NCI-H146 treated with DMSO at 0.1 percent for 48 hours (cell line): Measurements from ENCODE around the gene FIGLA.
A peak's percentile ranks its signal among the peaks of the same experiment; 100 is the strongest.

Experiments
- DNase-seq: peaks from one replicate; lab custom pipeline; 2025; ENCODE audit not compliant: unreplicated experiment; lab: John Stamatoyannopoulos, UW

FIGLA gene

DNA sequence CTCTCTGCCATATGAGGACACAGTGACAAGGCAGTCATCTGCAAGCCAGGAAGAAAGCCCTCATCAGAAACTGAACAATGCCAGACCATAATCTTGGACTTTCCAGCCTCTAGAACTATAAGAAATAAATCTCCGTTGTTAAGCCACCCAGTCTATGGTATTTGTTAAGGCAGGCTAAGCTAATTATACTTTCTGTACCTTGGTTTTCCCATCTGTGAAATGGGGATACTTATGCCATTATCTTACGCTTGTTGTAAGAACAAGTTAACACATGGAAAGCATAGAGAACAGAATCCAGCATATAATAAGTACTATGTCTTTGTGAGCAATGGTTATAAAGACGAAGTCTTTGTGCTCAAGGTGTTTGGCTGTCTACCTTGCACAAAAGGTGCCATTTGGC, 14.2 kb downstream of the FIGLA start:
- DNase-seq, result no peak

DNA sequence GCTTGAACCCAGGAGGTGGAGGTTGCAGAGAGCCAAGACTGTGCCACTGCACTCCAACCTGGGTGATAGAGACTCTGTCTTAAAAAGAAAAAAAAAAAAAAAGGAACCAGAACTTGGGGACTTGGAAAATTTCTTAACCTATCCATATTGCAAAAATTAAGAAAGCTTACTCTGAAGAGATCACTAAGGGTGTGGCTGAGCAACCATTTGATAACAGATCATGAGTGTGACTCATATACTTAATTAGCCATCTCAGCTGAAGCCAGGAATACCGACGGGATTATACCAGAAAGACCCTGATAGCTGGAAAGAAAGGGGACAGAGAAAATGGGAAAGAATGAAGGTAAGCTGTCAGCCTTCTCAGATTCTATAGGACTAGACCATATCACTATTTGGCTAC, 15.3 kb downstream of the FIGLA start:
- no peak for DNase-seq

DNA sequence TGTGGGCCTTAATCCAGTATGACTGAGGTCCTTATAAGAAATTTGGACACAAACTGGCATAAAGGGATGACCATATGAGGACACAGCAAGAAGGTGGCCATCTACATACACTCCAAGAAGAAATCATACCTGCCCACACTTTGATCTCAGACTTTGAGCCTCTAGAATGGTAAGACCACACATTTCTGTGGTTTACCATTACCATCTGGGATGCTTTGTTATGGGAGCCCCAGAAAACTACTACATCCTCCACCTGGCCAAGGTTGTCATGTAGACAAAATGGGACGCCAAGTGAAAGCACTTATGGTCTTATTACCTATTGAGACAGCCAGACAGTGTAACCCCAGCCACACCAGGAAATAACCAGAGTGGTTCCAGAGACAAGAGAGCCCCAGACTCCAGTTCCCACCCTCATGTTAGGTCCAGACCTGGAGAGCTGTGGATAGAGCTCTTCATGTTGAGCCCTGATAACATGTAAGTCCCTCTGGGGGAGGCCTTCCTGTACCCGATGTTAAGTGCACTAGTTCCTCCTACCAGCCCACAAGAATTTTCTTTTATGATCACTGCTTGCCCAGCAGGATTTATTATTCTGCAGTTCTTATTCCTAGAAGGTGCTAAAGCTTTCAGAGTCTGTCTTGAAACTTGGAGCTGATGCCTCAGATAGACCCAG, 17.8 kb downstream of the FIGLA start:
- no peak for DNase-seq

DNA sequence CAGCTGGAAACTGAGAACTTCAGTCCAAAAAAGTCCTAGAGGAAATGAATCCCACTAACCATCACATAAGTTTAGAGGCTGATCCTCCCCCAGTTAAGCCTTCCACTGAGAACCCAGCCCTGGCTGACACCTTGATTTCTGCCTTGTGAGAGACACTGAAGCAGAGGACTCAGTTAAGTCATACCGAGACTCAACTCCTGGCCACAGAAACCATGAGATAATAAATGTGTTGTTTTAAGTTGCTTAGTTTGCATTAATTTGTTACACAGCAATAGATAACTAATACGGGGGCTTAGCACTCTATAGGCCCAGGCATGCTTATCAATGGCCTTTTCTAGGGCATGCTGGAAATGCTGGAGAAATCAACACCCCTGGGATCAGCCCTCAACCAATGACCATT, 19.0 kb downstream of the FIGLA start:
- DNase-seq, result no peak

DNA sequence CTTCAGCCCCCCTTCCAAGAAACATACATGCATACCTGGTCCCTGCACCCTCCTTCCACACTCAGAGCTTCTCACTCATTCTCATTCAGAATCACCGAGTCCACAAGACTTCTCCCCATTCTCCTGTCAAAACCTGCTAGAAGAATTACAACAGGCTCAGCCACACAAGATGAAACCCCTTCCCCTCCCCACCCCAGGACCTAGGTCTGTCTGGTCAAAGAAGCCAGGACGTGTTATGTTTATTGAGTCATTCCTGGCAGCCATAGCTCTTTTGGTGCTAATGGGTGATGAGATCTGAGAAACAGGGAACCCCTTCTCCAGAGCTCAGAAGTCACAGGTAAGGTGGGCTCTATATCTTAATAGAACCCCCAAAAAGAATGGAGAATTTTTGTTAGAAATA, 21.0 kb downstream of the FIGLA start:
- no peak for DNase-seq

DNA sequence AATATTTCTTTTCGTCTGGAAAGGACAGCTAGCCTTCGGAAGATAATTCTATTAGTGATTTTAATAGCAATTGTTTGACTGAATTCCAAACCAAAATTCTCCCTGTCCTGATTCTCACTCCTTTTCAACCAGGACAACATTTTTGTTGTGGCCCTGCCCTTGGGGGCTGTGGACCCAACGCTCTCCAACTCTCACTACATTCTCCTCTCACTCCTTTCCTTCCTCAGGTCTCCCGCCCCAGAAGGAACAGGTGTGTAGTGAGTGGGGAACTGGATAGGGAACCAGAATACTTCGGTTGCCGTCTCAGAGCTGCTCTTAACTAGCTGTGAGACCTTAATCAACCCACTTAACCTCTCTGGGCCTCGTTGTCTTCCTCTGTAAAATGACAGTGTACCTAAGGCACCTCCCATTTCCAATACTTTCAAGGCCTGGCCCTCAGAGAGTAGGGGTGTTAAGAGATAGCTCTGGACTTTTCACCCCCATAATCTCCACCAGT, 21.8 kb downstream of the FIGLA start:
- no peak for DNase-seq

DNA sequence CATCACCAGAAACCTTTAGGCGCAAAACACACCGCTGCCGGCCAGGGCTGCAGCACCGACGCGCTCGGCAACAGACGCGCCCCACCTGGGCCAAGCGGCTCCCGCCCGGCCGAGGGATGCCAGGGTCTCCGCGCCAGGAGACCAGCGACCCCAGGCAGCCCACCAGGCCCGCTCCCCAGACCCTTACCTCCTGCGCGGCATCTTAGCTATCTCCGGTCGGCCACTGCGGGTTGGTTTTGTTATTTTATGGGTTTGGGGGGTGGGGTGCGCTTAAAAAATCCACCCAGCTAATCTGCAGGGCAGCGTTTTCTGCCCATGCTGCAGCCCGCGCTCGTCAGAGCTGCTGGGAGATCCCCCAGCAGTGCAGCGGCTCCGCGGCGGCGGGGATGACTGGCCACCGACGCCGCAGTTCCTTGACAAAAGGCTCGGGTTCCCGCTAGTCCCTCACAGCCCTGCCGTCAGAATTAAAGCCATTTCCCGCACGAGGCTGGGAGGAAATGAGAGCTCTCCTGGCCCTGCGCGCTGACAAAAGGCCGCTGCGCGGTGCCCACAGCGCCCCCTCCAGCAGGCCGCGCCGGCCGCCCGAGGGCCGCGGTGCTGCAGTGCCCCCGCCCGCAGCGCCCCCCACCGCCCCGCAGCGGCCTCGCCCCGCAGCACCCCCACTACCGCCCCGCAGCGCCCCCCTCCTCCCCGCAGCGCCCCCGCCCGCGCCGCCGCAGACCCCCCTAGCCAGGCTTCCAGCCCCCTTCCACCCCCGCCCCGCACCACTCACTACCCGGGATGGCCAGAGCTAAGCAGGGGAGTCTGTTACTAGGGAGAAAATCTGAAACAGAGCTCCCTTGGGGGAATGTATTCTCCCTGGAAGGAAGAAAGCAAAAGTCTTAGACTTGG, 22.5 kb downstream of the FIGLA start, which contains the start of gene ADD2:
TSS of gene ADD2 (minus strand) at position 502 of the 891 bp plus-strand sequence. CDS start 61,792 bp downstream, outside the sequence.
- peak; percentile 38 for DNase-seq

DNA sequence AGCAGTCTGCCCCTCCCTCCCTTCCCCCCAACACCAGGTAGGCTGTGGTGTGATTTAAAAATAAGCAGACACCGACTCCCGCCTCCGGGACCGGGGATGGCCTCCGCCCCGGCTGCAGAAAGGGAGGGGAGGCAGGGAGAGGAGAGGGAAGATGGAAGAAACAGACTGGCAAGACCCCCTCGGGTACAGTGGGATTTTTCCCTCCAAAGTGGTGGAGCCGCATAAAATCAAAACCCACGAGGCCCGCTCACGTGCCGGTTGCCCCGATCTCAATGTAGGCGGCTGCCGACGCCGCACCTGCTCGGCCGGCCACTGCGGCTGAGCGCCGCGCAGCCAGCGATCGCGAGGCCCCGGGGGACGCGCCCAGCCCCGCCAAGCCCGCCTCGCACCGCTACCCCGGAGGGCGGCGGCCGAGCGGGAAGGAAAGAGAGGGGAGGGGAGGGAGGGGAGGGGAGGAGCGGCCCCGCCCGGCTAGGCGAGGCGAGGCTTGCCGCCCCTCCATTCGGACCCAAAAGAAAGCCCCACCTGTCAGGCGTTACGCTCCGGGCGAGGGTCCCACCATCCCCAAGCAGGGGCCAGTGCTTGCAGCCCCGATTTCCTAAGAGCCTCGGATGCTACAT, 23.3 kb downstream of the FIGLA start:
- DNase-seq, result peak; percentile 66

DNA sequence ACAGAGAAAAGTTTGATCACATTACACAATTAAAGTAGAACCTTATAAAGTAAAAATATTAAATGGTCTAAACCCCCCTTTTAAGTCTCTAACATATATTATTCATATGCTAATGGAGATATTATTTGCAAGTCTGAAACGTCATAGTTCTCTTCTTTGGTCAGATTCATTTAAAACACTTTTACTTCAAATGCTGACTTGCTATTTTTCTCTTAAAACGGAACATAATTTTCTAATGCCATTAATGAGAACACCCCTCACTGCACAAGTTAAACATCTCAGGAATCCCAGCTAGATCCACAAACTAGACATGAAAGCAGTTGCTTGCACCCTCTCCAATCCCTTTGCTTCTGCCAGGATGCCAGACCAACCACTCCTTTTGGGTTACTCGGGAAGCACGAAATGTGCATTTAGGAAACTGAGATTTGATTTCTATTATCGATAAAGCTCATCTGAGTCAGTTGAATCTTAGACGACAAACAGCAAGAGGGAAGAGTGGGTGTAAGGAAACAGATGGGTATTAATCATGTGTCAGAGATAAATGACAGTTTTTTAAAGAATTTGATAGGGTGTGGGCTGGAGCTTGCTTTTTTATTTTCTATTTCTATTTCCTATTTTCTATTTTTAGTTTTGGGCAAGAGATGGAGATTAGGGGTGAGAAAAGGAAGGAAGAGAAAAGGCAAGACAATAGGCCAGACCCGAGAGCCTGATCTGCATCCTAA, 23.9 kb downstream of the FIGLA start:
- DNase-seq, result no peak

DNA sequence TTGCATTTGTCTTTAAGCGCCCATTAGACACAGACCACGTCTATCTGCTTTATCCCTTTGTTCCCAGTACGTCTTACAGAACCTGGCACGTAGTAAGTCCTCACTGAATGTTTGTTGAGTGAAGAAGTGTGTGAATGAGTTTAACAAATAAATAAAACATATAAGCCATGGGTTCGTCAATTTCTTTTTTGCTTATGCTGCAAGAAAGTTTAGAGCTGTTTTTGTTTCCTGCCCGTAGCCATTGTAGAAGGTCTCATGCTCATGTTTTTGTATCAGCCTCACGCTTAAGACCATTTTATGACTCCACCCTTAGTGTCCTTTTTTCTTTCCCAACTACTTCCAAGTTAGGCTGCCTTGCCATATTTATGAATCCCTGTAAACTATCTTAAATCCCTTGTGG, 24.9 kb downstream of the FIGLA start:
- DNase-seq, result no peak

DNA sequence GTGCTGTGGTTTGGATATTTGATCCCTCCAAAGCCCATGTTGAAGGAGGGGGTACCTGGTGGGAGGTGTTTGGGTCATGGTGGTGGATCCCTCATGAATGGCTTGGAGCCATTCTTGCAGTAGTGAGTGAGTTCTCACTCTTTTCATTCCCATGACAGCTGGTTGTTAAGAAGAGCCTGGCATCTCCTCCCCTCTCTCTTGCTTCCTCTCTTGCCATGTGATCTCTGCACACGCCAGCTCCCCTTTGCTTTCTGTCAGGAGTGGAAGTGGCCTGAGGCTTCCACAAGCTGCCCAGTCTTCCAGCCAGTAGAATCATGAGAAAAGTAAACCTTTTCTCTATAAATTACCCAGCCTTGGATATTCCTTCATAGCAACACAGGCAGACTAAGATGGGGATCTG, 31.0 kb downstream of the FIGLA start:
- no peak for DNase-seq

DNA sequence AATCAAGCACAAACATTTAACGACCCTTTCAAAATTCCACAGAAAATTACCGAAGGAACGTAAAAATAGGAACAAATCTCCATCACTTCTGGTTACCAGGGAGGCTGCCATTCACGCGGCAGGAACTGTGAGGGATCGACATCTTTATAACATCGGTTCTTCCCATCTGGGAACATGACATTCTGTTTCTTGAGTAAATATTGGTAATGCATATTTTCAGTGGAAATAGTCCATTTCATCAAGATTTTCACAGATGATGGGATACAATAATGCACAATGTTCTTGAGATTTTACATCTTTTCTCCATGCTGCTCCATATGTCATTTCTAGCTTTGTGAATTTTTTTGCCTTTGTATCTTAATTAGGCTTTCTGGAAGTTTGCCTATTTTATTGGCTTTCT, 32.5 kb downstream of the FIGLA start:
- no peak for DNase-seq

DNA sequence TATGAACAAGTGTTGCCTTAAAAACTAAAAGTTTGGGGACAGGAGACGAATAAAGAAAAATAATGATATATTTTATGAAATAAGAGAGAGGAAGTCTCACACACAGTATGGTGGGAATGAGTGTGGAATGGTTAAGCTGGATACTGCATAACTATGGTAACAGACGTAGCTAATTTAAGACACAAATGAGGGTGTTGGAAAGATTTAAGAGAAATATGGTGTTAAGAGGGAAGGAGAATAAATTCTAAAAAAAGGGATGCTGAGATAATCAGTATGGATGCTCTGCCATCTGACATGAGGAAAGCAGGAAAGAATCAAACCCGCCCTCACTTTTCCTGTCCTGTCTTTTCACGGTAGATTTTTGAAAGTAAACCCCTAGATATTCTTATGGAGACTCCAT, 33.1 kb downstream of the FIGLA start:
- DNase-seq, result no peak

DNA sequence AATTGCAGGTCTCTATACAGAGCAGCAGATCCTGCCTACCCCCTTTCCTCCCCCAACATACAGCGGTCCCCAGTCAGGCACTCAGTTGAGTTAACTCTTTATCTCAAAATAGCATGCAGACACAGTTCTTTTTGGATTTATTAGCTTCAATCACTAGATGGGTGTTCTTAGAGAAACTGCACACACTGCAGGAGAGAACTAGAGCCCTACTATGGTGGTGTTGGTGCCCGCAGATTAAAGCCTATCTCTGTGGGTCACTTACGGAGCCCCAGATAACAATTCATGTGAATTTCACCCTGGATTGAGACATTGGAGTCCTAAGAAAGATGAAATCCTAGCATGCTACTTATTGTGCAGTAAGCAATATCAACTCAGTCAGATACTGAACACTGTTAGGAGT, 34.3 kb downstream of the FIGLA start:
- no peak for DNase-seq

DNA sequence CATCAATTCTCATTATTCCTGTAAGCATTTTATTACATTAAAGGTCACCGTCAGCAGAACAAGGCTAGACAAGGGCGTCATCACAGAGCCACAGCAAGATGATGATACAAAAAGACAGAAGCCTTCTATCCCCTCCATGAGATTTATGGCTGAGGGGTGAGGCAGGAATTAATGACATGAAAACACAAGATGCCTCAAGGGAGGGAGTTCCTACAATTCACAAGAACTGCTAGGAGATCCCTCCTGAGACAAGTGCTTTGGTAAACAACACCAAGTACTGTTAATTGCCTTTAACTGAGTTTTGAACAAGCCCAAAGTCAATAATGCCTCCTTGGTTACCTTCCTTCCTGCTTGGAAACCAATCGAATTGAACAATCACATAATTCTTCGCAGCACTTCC, 36.5 kb downstream of the FIGLA start:
- DNase-seq, result no peak

DNA sequence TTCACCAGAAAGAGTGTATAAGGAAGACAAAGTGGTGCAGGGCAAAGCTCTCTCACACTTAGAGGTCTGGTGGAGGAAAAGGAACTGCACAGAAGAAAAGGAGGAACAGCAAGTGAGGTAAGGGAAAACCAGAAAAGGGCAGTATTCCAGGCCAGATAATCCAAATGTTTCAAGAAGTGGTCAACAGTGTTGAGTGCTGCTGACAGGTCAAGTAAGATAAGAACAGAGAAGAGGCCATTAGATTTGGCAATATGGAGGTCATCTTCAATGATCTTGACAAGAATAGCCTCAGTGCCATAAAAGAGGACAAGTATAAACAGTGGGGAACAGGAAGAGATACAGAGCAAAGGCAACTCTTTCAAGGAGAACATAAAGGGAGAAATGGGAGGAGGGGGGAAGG, 37.4 kb downstream of the FIGLA start:
- no peak for DNase-seq

DNA sequence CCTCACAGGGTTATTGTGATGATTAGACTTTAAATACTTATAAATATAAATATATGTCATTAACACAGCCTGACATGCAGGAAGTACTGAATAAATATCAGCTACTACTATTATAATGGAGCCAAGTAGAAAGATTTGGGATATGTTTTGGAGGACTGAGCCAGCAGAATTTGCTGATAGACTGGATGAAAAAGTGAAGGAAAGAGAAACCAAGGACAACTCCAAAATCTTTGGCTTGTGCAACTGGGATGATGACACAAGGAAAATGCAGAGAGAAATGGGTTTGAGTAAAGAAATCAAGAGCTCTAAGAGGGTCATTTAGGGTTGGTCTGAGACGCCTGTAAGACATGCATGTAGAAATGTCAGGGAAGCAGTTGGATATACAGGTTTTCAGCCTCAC, 38.0 kb downstream of the FIGLA start:
- DNase-seq, result no peak

DNA sequence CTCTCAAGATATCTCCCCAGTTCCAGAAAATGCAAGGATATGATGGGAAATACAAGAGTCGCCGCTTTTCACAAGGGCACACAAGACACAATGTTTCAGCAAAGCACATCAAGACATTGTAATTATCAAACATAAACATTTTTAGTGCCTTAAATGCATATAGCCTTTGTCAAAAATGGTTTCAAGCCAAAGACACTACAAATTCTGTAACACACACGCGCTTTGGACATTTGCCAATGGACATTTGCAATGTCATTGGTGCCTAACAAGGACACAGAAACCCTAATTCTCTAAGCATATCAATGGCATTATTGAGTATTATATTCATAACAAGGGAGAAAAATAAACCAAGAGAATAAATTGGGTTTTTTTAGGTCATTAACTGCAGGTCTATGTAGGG, 38.6 kb downstream of the FIGLA start:
- DNase-seq, result no peak

DNA sequence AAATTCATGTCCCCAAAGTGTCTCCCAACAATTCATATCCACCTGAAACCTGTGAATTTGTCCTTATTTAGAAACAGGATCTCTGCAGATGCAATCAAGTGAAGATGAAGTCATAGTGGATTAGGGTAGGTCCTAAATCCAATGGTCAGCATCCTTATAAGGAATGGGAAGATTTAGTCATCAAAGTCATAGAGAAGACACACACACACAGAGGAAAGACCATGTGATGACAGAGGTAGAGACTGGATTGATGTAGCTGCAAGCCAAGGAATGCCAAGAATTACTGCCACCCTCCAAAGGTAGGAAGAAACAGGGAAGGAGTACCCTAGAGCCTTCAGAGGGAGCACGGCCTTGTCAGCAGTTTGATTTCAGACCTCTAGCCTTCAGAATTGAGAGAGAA, 40.1 kb downstream of the FIGLA start:
- DNase-seq, result no peak

DNA sequence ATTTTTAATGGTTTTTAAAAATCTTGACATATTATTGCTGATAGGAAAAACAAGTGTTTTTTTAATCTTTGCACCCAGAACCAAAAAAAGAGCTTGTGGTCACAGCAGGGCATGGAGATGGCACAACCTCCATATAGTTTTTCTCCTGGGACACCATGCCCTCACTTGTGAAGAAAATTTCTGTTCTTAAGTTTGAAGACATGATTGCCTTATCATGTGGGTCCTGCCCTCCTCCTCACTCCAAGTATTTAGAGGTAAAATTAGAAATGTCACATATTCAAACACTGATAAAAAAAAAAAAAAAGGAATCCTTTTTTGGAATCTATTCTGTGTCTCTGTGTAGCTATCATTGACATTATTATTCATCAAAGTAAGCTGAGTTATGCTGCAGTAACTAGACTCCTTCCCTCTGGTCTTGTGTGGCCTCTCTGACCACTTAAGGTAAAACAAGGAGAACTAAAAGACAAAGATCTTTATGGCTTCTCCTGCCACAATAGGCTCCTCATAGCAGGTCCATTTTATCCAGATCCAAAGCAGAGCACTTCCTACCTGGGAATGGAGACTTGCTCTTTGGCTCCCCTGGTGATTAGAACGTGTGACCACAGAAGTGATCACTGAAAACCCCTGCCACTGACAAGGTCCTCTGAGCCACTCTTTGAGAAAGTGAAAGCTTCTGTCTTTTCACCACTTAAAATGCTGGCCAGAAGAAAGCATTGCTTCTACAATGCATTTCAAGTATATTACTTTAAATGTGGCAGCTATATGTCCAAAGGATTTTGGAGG, 42.2 kb downstream of the FIGLA start:
- DNase-seq, result no peak
